Ovary (tissue), 9 donors: ENCODE results near the gene PAIP1. TPM values are rescaled to one million over a fixed set of nuclear protein-coding genes. Genes with fewer than 3 reads are reported as not detected.
"Not testable (repeated sequence)": the region's sequence is repeated elsewhere in the genome, so short reads cannot be mapped to it uniquely, and the experiment has no call there.

Experiments
- DNase-seq, 5 donors: peaks; one replicate each; pipeline ENCODE4 v3.0.0-alpha.2; 2019 to 2020
- H3K27ac ChIP-seq, 2 donors: fragments of 200-600 bp; one replicate each; pipeline versions ENCODE4 v1.5.1 to v1.8.0; 2019 to 2022
- H3K27me3 ChIP-seq: fragments of 200-600 bp; one replicate; pipeline ENCODE4 v1.8.0; 2022
- H3K36me3 ChIP-seq: fragments of 200-600 bp; sonication (generic); one replicate; pipeline ENCODE4 v1.5.1; 2019
- H3K4me1 ChIP-seq: one replicate; pipeline ENCODE4 v1.8.1; 2013; ENCODE audit warnings: mild to moderate bottlenecking, moderate library complexity; ENCODE audit not compliant: insufficient read depth
- H3K4me3 ChIP-seq: fragments of 200-600 bp; sonication (generic); one replicate; pipeline ENCODE4 v1.5.1; 2017
- H3K9me3 ChIP-seq, 2 donors: fragments of 200-600 bp in 1 of 2; sonication (generic) in 1 of 2; one replicate each; pipeline versions ENCODE4 v1.5.1 to v1.8.1; 2013 to 2019; ENCODE audit warnings: mild to moderate bottlenecking in 1 of 2, moderate library complexity in 1 of 2
- CTCF ChIP-seq, 3 donors: fragments of 450-650 bp in 2 of 3; fragments of 200-600 bp in 1 of 3; IDR thresholded peaks; one replicate each; pipeline versions ENCODE4 v1.5.1 to v1.8.0; 2016 to 2022; ENCODE audit warnings: antibody characterized with exemption in 3 of 3, mild to moderate bottlenecking in 1 of 3
- EP300 ChIP-seq: sonication (generic); formaldehyde crosslinking; IDR thresholded peaks from one replicate; pipeline ENCODE4 v1.6.1; 2017; ENCODE audit warnings: antibody characterized with exemption
- POLR2A ChIP-seq: fragments of 450-650 bp; IDR thresholded peaks from one replicate; pipeline ENCODE4 v1.6.1; 2017; ENCODE audit warnings: antibody characterized with exemption, mild to moderate bottlenecking, moderate library complexity
- WGBS, 3 donors: extraction: QIAGEN DNeasy Blood & Tissue Kit in 1 of 3; methylation state at CpG; one replicate each; pipeline versions ENCODE4 v1.1.5 to v1.1.7; 2013 to 2017; 5-methylcytosine and 5-hydroxymethylcytosine counted together
- intact Hi-C, 4 donors: fragments of 100-400 bp; cut with DNase I; formaldehyde crosslinking; loops; one replicate each; pipeline versions ENCODE4 v1.11.0 to v1.15.1; 2022 to 2023
- polyA plus RNA-seq, 2 donors: library from polyadenylated mRNA; stranded (reverse); fragments of 200-250 nt in 1 of 2; fragments of 350-450 nt in 1 of 2; fragmentation: Illumina TruSeq in 1 of 2; extraction: RNeasy Lipid Tissue Mini Kit (QIAGEN cat#74804) in 1 of 2; gene quantifications; one replicate each; pipeline ENCODE4 v1.2.3, GENCODE V29; 2013 to 2014
- total RNA-seq, 7 donors: library from RNA; depleted of rRNA in 2 of 7; stranded (reverse); fragments of >200 nt in 2 of 7; fragmentation: NEBNext Ultra II Directional in 3 of 7; extraction: Animal tissue kit (Norgen Biotek cat#: 25700) in 3 of 7; gene quantifications; one replicate each; pipeline versions ENCODE4 v1.1.0 to v1.2.4, GENCODE V29; 2016 to 2023
- donor health status: DM: no; HTN: no; CAD: no; lungs with moderate emphysema.
- donor health status: DM: no; HTN: no; CAD: no.
- donor health status: Bipolar disorder and iron deficiency.
- donor health status: DM: yes; HTN: yes; CAD: no.
- donor health status: DM: no; HTN: no; CAD: no.
- donor health status: DM: yes; HTN: yes; CAD: no.

PAIP1 gene
- total and polyA plus RNA-seq, 9 donors = 45.3 to 75.8 (median 61.6) TPM

DNA sequence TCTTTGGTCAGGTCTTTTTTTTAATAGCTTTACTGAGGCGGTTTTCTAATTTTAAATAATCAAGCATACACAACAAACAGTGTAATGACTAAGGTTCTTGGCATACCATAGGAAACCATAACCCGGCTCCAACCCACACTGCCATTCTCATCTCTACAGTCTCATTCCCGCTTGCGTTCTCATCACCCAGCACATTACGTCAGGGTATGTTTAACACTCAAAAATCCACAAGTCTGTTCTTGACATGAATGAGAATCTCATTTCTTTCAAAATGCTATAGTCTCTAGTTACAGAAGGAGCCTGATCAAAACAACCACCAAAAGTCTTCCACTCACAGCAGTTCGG, 42.4 kb downstream of the PAIP1 start:
- peak overlapping the region; percentile 53 for H3K4me3 ChIP-seq
- TF ChIP-seq CTCF (IDR thresholded peaks at IDR 0.05) = no peak
- no peak for TF ChIP-seq EP300
- no peak for TF ChIP-seq POLR2A
- H3K9me3 ChIP-seq = no peaks in the 10 kb centered on the region
- intact Hi-C loops = no loop called here
- H3K4me1 ChIP-seq = peaks cover 3% of the 10 kb centered on the region
- 1% methylated on average over 6 of the region's 6 CpGs for WGBS, 3 donors
- no peaks in the 10 kb centered on the region for H3K36me3 ChIP-seq
- no peaks in the 10 kb centered on the region for H3K27me3 ChIP-seq
- DNase-seq = no peak
- H3K27ac ChIP-seq = no peak overlapping the region

DNA sequence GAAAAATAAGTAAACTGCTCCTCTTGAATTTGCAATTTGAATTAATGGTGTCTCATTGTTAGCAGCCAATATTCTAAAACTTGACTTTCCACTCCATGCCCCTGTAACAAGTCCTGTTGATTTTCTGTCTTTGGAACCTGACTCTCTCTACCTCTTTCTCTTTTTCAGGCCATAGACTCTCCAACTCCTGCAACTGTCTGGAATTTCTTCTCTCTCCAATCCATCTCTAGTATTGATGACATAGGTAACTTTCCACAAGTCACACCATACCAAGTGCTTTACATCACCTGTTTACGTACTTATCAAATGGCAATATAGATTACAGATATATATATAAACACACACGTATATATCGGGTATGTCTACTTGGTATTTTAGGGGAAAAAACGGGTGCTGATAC, 42.9 kb downstream of the PAIP1 start:
- peaks cover 3% of the 10 kb centered on the region for H3K4me1 ChIP-seq
- intact Hi-C loops = no loop called here
- no peaks in the 10 kb centered on the region for H3K9me3 ChIP-seq
- no peak for DNase-seq
- no peak overlapping the region for H3K27ac ChIP-seq
- no peaks in the 10 kb centered on the region for H3K27me3 ChIP-seq
- no peaks in the 10 kb centered on the region for H3K36me3 ChIP-seq
- WGBS, 3 donors = 8 to 12% (median 11%) methylated on average over 4 of the region's 4 CpGs
- H3K4me3 ChIP-seq = no peak overlapping the region
- TF ChIP-seq CTCF (IDR thresholded peaks at IDR 0.05) = no peak
- TF ChIP-seq EP300 = no peak
- TF ChIP-seq POLR2A = no peak

DNA sequence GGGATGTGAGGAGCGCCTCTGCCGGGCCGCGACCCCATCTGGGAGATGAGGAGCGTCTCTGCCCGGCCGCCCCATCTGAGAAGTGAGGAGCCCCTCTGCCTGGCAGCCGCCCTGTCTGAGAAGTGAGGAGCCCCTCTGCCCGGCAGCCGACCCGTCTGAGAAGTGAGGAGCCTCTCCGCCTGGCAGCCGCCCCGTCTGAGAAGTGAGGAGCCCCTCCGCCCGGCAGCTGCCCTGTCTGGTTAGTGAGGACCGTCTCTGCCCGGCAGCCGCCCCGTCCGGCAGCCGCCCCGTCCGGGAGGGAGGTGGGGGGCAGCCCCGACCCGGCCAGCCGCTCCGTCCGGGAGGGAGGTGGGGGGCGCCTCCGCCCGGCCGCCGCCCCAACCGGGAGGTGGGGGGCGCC, 45.8 kb downstream of the PAIP1 start:
- H3K27ac ChIP-seq, H3K4me3 ChIP-seq, intact Hi-C loops, H3K36me3 ChIP-seq, DNase-seq, H3K9me3 ChIP-seq, H3K27me3 ChIP-seq, H3K4me1 ChIP-seq: not testable (repeated sequence)
- WGBS, 3 donors = 91 to 95% (median 93%) methylated on average over 6 to 34 of the region's 36 CpGs

DNA sequence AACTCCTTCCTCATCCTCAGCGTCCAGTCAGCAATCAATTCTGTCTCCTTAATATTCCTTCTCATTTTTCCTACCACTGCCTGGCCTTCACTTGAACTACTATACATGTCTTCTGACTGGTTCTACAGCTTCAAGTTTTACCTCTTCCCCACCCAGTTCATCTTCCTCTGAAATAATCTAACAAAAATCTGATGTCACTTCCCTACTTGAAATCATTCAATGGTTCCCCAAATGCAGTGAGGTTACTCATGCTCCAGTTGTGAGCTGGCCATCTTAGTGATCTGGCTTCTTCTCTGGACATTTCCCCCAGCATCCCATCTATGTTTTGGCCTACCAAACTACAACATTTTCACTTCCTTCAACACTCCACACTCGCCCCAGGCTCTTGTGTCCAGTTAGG, 58.3 kb downstream of the PAIP1 start:
- Histone ChIP-seq H3K27ac (no peak overlapping the region), H3K9me3 (no peaks in the 10 kb centered on the region), H3K27me3 (no peaks in the 10 kb centered on the region), H3K4me3 (no peak overlapping the region), H3K36me3 (no peaks in the 10 kb centered on the region), H3K4me1 (no peaks in the 10 kb centered on the region)
- WGBS, 3 donors = 92 to 95% (median 95%) methylated on average over 2 of the region's 2 CpGs
- DNase-seq = no peak
- intact Hi-C loops = no loop called here
- TF ChIP-seq EP300 (no peak), CTCF (IDR thresholded peaks at IDR 0.05) (no peak), POLR2A (no peak)

DNA sequence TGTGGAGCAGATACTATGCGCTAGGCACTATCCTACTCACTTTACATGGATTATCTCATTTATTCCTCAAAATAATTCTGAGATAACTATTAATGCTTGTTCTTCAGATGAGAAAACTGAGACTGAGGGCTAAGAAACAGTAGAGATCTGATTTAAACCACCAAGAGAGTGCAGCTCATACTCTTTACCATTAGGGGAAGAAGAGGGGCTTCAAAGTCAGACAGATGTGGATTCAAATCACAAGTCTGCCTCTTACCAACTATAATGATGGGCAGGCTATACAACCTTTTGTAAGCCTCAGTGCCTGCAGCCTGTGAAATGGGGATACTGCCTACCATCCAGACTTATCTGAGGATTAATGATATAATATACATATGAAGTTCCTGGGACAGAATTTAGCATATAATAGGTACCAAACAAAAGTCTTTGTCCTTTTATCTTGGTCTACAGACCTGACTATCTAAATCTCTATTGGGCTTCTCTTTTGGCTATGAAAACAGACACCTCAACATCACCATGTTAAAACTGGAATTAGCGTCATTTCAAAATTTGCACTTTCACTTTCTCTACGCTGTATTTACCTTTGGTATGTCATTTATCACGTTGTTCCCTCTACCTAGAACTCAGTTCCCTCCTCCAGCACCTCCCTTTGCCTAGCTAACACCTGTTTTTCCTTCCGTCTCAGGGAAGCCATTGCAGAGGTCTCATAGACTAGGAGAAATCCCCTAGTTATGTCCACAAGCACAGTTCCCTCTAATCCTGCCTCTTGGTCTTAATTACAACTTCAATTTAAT, 59.4 kb downstream of the PAIP1 start:
- Histone ChIP-seq H3K27ac (no peak overlapping the region), H3K9me3 (no peaks in the 10 kb centered on the region), H3K27me3 (no peaks in the 10 kb centered on the region), H3K4me3 (no peak overlapping the region), H3K36me3 (no peaks in the 10 kb centered on the region), H3K4me1 (no peaks in the 10 kb centered on the region)
- intact Hi-C loops = no loop called here
- TF ChIP-seq POLR2A (no peak), CTCF (IDR thresholded peaks at IDR 0.05) (no peak), EP300 (no peak)
- 84 to 93% (median 92%) methylated on average over 5 of the region's 5 CpGs for WGBS, 3 donors
- no peak for DNase-seq
